Stimulated activated CD8-positive, alpha-beta memory T cell treated with anti-CD3 and anti-CD28 coated beads, Interleukin-4, amount 100 ng/mL, for 4 hours (primary cell): ENCODE data around the gene USP44.
A peak's percentile ranks its signal among the peaks of the same experiment; 100 is the strongest.

Source experiments
- DNase-seq, 2 donors: peaks; one replicate each; pipeline ENCODE4 v3.0.0-alpha.2; 2020; ENCODE audit warnings: low read depth in 2 of 2, low spot score in 1 of 2

Gene USP44

DNA sequence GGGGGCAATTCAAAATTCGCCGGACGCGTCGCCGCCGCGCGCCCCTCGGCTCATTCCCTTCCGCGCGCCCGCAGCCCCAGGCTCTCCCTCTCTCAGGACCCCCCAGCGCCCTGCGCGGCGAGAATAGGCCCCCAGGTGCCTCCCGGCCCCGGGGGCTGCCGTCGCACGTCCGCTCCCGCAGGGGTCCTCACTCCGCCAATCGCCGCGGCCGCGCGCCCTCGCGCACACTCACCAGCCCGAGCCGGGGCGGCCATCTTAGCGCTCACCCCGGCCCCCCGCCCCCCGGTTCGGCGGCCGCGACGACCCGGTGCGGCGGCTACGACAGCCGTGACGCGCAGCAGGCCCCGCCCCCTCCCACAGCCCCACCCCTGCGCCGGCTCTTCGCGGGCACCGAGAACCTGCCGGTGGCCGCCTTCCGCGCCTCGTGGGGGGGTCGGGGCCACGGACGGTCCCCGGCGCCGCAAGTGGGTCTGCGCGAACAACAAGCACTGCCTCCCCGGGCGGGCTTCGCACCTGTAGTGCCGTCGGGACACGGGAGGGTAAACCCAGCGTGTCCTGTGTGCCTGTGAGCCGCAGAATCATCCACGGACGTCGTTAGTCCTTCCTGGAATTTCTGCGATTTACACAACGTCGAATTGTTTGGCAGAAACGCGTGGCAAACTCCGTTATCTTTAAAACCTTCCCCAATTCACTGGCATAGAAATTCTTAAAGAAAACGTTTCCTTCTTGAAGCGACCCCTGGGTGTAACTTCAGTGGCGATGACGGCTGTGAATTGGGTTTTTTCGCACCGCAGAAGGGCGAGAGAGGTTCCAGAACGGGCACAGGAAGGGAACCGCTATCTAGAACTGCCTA is 2.5 kb downstream of the USP44 start:
- DNase-seq, result peak; percentile 23 to 43

- no peak for DNase-seq
Measured at GRCh38 chr12:95548056-95548538, 3.2 kb downstream of the USP44 start.

GRCh38 chr12:95547522-95548055 is 3.7 kb downstream of the USP44 start:
- no peak for DNase-seq

DNA sequence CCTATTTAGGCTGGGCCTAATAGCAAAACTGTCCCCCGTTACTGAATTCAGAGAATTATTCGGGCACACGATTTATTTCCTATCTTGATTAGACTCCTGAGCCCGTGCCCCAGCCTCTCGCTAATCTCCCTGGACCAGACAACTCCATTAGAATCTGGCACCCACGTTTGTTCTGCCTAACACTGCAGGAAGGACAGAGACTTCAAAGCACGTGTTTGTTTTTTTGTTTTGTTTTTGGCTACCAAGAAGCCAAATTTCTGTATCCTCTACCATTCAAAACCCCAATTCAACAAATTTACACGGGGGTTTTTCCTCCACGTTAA is 4.8 kb downstream of the USP44 start:
- no peak for DNase-seq

DNA sequence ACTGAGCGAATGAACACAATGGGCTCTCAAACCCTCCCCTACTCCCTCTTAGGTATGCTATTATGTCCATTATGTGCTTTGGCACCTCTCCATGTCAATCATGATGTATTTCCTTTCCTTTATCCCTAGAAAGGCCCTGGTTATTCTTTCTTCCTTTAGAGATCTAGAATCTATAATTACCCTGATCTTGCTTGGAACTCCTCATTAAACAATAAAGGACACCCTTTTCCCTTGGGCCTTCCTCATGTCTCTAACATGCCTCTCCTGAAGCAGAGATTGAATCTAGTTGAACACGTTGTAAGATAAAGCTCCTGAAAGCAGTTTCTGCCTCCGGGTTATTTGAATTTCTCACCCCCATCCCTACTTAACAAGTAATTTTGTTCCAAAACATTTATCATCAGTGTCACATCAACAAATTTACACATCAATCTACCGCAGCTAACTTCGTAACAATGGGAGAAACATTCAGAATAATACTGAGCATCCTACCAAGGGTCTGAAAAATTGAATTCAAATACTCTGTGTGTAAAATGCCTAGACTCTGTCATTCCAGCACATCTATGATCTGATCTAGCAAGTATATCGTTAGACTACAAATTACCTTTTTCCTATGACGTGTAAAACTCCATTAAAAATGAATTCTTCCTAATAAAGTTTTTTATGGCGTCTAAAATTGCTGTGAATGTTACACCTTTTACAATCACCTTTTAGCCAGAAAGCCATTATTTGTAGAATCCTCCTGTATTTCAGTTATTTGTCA is 5.4 kb downstream of the USP44 start:
- no peak for DNase-seq

DNA sequence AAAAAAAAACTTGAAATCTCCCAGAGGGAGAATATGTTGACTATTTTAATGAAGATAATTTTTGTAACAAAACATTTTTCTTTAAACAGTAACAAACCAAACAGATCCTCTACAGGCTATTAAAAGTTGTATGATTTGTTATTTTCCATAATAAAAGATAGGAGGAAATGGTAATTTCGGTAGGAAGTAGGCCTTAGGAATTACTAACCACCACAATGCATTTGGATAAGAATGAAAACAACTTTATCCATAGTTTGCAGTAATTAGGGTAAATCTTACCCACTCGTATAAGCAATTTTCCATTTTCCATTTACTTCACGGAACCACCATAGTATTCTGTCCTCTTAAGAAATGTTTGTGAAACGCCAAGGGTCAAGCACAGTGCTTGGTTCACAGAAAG is 6.0 kb downstream of the USP44 start:
- DNase-seq, result no peak

GRCh38 chr12:95544756-95545155 is 6.5 kb downstream of the USP44 start:
- DNase-seq, result no peak

DNA sequence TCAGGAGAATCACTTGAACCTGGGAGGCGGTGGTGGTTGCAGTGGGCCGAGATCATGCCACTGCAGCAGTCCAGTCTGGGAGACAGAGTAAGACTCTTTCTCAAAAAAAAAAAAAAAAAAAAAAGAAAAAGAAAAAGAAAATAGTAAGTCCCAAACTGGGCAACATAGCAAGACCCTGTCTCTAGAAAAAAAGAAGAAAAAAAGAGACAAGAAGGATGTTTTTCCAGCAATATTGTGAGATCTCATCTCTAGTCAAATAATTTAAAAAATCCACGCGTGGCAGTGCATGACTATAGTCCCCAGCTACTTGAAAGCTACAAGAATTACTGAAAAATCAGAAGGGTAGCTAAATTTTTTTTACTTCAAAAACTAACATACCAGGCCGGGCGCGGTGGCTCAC is 8.0 kb downstream of the USP44 start:
- no peak for DNase-seq

GRCh38 chr12:95541436-95541835 is 9.8 kb downstream of the USP44 start:
- DNase-seq, result no peak

- DNase-seq, result no peak
Measured at GRCh38 chr12:95538656-95539055, 12.6 kb downstream of the USP44 start.

- no peak for DNase-seq
Measured at GRCh38 chr12:95538006-95538405, 13.3 kb downstream of the USP44 start.

- no peak for DNase-seq
Measured at GRCh38 chr12:95533985-95534384, 17.3 kb downstream of the USP44 start.

DNA sequence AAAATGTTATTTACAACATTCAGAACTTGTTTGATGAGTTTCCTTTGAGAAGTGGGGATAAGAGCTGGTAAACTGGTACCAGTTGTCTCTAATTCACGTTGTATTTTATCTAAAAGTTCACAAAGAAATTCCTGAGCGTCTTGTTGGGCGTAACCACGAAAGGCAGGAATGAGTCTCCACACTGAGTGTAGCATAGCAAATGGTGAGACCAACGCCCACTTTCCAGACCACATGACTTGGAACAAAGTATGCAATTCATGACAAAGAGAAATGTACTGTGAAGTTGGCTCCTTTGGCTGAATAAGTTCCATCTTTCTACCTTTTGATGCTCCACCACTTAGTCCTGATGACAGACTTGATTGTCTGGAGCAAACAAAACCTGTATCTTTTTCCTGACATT is 18.4 kb downstream of the USP44 start:
- no peak for DNase-seq

GRCh38 chr12:95529693-95530225 is 21.5 kb downstream of the USP44 start:
- no peak for DNase-seq

GRCh38 chr12:95528431-95528830 is 22.8 kb downstream of the USP44 start:
- DNase-seq, result no peak

DNA sequence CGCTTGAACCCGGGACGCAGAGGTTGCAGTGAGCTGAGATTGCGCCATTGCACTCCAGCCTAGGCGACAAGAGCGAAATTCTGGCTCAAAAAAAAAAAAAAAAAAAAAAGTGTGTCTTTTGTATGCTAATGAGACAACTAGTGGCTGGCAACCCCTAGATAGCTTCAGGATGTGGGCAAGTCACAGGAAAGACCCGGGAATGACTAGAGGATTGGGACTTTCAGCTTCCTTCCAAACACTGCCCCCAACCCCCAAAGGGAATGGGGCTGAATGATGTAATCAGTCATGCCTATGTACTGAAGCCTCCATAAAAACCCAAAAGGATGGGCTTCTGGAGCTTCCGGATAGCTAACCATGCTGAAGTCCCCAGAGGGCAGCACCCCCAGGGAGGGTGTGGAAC is 28.6 kb downstream of the USP44 start:
- no peak for DNase-seq

GRCh38 chr12:95520816-95521215 is 30.5 kb downstream of the USP44 start:
- no peak for DNase-seq

DNA sequence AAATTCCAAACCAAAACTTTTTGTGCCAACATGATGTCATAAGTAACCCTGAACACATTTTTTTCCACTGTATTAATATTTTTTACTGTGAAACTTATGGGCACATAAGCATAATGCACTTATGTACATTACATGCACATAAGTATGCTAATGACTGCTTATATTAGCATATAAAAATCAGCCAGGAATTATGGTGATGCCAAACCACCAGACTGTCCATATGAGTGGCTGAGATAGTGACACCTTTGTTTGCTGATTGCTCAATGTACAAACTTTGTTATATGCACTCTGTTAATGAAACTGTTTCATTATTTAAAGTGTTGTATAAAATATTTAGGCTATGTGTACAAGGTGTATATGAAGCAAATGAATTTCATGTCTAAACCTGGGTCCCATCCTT is 32.3 kb downstream of the USP44 start:
- DNase-seq, result no peak

DNA sequence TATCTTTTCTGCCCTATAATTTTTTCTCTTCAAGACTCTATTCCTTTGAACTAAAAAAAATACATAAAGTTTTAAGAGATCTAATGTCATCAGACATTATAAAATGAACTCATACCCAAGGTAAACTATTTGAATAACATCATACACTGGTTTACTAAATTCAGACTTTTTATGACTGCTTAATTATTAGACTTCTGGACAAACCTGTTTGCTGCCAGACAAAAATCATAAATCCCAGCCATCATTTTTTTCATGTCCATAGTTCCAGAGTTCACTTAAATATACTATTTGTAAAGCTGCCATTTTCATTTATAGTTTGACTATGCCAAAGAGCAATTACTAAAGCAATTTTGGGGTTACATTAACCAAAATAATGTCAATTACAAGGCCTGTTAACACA is 34.0 kb downstream of the USP44 start:
- DNase-seq, result no peak

DNA sequence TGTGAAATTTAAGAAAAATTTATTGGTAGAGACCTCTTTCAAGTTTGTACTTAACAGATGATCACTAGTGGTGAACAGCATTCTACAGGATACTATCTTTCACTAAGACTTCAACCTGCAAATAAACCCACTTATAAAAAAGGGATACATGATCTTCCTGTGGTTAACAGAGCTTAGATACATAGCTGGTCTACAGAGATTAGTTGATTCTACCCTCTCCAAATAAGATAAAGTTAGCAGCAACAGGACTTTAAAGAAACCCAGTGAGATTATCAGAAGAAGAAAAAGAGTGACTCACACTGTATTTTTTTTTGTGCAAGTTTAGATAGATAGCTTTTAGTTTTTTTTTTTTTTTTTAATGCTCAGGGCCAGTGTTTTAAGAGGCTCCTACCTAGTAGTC is 34.5 kb downstream of the USP44 start:
- DNase-seq, result no peak

DNA sequence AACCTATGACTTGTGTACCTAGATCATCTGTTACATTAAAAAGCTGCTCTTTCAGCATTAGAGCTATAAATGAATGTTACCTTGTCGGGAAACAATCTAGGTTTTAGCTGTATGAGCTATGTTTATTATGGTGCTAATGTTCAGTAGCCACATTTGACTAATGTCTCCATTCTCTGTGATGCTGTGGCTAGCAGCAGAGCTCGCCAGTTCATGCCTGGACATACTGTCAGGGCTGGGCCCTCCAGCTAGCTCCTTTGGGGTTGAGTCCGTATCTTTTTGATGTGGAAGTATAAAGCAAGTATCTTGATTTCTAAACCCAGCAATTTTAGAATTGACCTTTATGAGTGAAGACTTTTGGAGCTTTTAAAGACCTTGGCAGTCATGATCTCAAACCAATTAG is 36.1 kb downstream of the USP44 start:
- no peak for DNase-seq

DNA sequence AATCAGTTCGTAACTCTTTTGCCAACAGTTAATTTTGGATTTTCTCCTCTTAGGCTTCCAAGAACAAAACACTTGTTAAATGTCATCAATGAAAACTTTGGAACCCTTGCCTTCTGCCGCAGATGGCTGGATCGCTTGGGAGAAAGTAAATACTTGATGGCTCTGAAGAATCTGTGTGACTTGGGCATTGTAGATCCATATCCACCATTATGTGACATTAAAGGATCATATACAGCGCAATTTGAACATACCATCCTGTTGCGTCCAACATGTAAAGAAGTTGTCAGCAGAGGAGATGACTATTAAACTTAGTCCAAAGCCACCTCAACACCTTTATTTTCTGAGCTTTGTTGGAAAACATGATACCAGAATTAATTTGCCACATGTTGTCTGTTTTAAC is 37.7 kb downstream of the USP44 start:
- no peak for DNase-seq
